HG02943 (cell line): ENCODE measurements around the gene C20orf141.
"Not testable (repeated sequence)": the region's sequence is repeated elsewhere in the genome, so short reads cannot be mapped to it uniquely, and the experiment has no call there.

Experiments
- ATAC-seq: cut with Tn5 transposase; IDR thresholded peaks from one replicate; pipeline ENCODE4 v1.9.1; 2021; ENCODE audit warnings: mild to moderate bottlenecking, low read depth, moderate library complexity; ENCODE audit not compliant: unreplicated experiment

Gene C20orf141

GRCh38 chr20:2814587-2815051 is at the start of gene C20orf141:
Gene C20orf141, plus strand, starts transcription at chr20:2814987. Its CDS starts 198 bp downstream, at chr20:2815185.
- ATAC-seq, result no peak

GRCh38 chr20:2767768-2768631 is 46.8 kb upstream of the C20orf141 start:
- ATAC-seq, result no peak

GRCh38 chr20:2768632-2769015 is 46.2 kb upstream of the C20orf141 start:
- no peak for ATAC-seq

- not testable (repeated sequence) for ATAC-seq
Measured at GRCh38 chr20:2770091-2770490, 44.7 kb upstream of the C20orf141 start.

- no peak for ATAC-seq
Measured at GRCh38 chr20:2771631-2772080, 43.1 kb upstream of the C20orf141 start.

GRCh38 chr20:2773812-2774211 is 41.0 kb upstream of the C20orf141 start:
- ATAC-seq, result no peak

GRCh38 chr20:2775139-2775538 is 39.6 kb upstream of the C20orf141 start:
- no peak for ATAC-seq

GRCh38 chr20:2778602-2779321 is 36.0 kb upstream of the C20orf141 start:
- no peak for ATAC-seq

- no peak for ATAC-seq
Measured at GRCh38 chr20:2780948-2781347, 33.8 kb upstream of the C20orf141 start.

GRCh38 chr20:2783908-2784566 is 30.8 kb upstream of the C20orf141 start:
- no peak for ATAC-seq

GRCh38 chr20:2793471-2793870 is 21.3 kb upstream of the C20orf141 start:
- ATAC-seq, result no peak

- no peak for ATAC-seq
Measured at GRCh38 chr20:2794202-2794748, 20.5 kb upstream of the C20orf141 start.

- ATAC-seq, result no peak
Measured at GRCh38 chr20:2794866-2795447, 19.8 kb upstream of the C20orf141 start.

- no peak for ATAC-seq
Measured at GRCh38 chr20:2795451-2795850, 19.3 kb upstream of the C20orf141 start.

- no peak for ATAC-seq
Measured at GRCh38 chr20:2796011-2796660, 18.7 kb upstream of the C20orf141 start.

- ATAC-seq, result no peak
Measured at GRCh38 chr20:2797136-2797983, 17.4 kb upstream of the C20orf141 start.

- ATAC-seq, result no peak
Measured at GRCh38 chr20:2798095-2798805, 16.5 kb upstream of the C20orf141 start.

GRCh38 chr20:2798814-2799213 is 16.0 kb upstream of the C20orf141 start:
- ATAC-seq, result no peak
